A673 (cell line): Measurements from ENCODE around the gene HPCAL1.

Experiments used
- CTCF ChIP-seq: fragments of 300-800, 200-600 bp; sonication (generic); conservative IDR thresholded peaks from 2 replicates; pipeline ENCODE4 v1.5.1; 2017; ENCODE audit warnings: low read depth, mild to moderate bottlenecking, antibody characterized with exemption, low read length, moderate library complexity, mixed read lengths
- EZH2 ChIP-seq: fragments of 200-600 bp; sonication (generic); IDR thresholded peaks from 2 replicates; pipeline ENCODE4 v1.6.1; 2017; ENCODE audit warnings: borderline replicate concordance, low read depth, mild to moderate bottlenecking, mixed read lengths, antibody characterized with exemption, low read length; ENCODE audit not compliant: poor library complexity, severe bottlenecking

GRCh38 chr2:10305715-10306114, 3.0 kb downstream of the HPCAL1 start:
- TF ChIP-seq CTCF = 0 out of 2 replicates have a peak, but pooled peaks have one; percentile 18
- TF ChIP-seq EZH2 = no peak
